ENCODE measurements around the gene TIAM2.
A peak's percentile ranks its signal among the peaks of the same experiment; 100 is the strongest.
"Not testable (repeated sequence)": the region's sequence is repeated elsewhere in the genome, so short reads cannot be mapped to it uniquely, and the experiment has no call there.

TIAM2 gene

DNA sequence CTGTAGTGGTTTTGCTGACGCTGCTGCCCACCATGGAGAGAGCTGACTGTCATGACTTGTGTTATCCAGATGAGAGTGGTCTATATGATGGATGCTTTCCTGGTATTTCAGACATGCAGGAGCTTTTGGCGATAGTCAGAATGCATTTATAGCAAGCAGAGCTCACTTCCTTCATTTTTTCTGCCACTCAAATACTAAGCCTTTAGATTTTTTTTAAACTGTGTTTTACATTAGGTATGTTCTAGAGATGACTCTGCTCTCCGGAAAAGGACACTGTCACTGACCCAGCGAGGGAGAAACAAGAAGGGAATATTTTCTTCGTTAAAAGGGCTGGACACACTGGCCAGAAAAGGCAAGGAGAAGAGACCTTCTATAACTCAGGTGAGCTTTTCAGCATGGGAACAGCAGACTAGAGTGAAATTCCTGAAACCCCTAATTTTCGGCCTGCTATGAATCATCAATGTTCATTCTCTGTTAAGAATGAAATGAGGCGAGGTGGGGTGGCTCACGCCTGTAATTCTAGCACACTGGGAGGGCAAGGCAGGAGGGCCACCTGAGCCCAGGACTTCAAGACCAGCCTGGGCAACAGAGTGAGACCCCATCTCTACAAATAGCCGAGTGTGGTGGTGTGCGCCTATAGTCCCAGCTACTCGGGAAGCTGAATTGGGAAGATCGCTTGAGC, 170.1 kb downstream of the TIAM2 start:
- H3K36me3 Mint-ChIP-seq: no peaks in the 10 kb centered on the region
- H3K4me3 Mint-ChIP-seq: no peak overlapping the region
- no peak overlapping the region for H3K27ac Mint-ChIP-seq
- DNase-seq (no peak), ATAC-seq (replicated peaks) (no peak)
- H3K4me1 Mint-ChIP-seq: peaks cover 6% of the 10 kb centered on the region in 2 donors
- no peaks in the 10 kb centered on the region for H3K27me3 Mint-ChIP-seq
- H3K9me3 Mint-ChIP-seq: peaks cover 3% of the 10 kb centered on the region in 2 donors

DNA sequence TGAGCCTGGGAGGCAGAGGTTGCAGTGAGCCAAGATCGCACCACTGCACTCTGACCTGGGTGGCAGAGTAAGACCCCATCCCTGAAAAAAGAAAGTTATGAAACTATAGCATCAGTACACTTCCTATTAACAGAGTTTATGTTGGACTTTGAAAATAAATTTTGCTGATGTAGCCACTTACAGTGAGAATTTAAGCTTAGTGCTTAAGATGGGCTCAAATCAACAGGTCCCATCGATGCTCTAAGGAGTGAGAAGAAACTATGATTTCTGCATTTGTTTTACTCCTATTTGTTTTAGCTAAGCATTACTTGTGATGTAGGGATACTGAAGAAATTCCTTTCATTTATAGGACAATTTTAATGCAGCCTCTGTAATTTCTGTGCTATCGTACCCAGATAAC, 175.4 kb downstream of the TIAM2 start:
- Mint-ChIP-seq H3K9me3 (no peaks in the 10 kb centered on the region), H3K4me3 (no peak overlapping the region), H3K4me1 (peaks cover 9 to 24% of the 10 kb centered on the region in 2 donors), H3K36me3 (no peaks in the 10 kb centered on the region), H3K27me3 (no peaks in the 10 kb centered on the region), H3K27ac (peak overlapping the region; percentile 73)
- DNase-seq (no peak), ATAC-seq (replicated peaks) (no peak)

DNA sequence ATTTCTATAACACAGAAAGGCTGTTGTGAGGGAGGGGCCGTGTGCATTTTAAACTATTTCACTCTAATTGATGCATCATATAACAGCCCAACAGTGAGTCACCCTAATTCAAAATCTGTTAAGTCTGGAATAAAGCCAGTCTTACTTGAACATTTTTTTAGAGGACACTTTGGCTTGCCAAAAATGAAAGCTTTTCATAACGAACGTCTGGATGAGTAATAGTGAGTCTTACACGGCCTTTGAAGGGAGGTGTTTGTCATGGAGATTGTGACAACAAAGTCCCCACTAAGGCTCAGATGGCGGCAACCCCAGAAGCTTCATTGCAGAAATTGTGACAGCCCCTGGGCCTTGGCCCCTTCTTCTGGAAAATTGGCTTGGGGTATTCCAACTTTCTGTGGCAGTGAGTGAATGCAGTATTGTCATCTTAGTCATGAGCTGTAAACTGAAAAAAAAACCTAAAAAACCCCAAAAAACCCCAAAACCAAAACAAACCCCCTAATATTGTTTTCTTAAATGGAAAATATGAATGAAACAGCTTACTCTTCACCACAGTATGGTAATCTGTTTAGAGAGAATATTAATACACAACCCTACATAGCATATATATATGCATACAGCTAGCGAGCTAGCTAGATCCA, 176.1 kb downstream of the TIAM2 start:
- no peaks in the 10 kb centered on the region for H3K9me3 Mint-ChIP-seq
- no peaks in the 10 kb centered on the region for H3K27me3 Mint-ChIP-seq
- DNase-seq (peak; percentile 74), ATAC-seq (replicated peaks) (peak; percentile 78 to 86)
- H3K4me3 Mint-ChIP-seq: peak overlapping the region; percentile 29 to 34
- H3K36me3 Mint-ChIP-seq: no peaks in the 10 kb centered on the region
- H3K27ac Mint-ChIP-seq: peak overlapping the region; percentile 73
- H3K4me1 Mint-ChIP-seq: peaks cover 9 to 24% of the 10 kb centered on the region in 2 donors

DNA sequence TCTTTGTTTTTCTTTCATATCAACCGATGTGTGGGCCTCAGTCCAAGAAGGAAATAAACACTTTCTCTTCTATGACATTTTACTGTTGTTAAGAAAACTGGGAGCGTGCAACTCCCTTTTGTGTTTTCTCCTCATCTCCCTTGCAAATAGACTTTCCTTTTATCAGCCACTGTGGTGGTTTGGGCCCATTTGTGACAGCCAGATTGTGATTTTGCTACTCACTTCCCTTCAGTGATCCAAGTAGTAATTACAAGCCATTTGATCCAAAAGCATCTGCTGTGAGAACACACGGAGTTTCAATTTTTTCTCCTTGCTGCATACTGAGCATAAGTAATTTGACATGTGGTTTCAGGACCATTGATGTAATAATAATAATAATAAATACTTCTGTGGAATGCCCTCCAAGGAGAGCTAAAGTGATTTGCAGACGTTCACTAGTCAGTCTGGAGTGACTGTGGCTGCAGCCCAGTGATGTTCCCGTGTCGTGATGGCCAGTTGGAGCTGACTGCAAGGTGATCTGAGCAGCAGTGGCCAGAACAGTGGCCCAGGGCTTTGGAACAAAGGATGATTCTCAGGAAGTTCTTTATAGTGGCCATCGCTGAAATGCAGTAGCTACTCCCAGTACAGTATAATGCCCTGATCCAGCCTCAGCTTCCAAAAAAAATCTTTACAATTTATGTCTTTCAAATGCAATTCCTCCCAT, 176.8 kb downstream of the TIAM2 start:
- DNase-seq (no peak), ATAC-seq (replicated peaks) (peak in 1 of 2 donors; percentile 4)
- H3K4me3 Mint-ChIP-seq: peak overlapping the region; percentile 29 to 34
- no peaks in the 10 kb centered on the region for H3K9me3 Mint-ChIP-seq
- H3K36me3 Mint-ChIP-seq: no peaks in the 10 kb centered on the region
- H3K27me3 Mint-ChIP-seq: no peaks in the 10 kb centered on the region
- peaks cover 9 to 24% of the 10 kb centered on the region in 2 donors for H3K4me1 Mint-ChIP-seq
- peak overlapping the region; percentile 73 for H3K27ac Mint-ChIP-seq

DNA sequence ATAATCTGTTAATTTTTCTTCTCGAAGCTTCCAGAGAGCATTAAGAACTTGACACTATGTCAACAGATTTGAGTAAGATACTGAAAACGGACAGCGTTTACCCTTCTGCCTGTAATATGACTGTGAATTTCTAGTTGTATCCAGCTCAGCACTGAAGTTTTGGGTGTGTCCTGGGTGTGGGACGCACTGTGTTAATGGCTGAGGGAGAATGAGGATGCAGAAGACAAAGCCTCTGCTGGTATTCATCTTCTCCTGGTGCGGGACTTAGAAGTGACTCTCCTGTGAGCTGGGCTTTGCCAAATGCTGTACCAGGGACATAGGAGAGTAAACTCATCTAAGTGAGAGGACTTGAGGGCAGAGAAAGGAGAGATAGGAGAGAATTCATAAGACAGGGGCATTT, 178.4 kb downstream of the TIAM2 start:
- no peak for ATAC-seq (replicated peaks)
- Mint-ChIP-seq H3K9me3 (no peaks in the 10 kb centered on the region), H3K27me3 (no peaks in the 10 kb centered on the region), H3K36me3 (no peaks in the 10 kb centered on the region), H3K4me3 (no peak overlapping the region), H3K27ac (no peak overlapping the region), H3K4me1 (peaks cover 9 to 24% of the 10 kb centered on the region in 2 donors)
- DNase-seq: no peak

DNA sequence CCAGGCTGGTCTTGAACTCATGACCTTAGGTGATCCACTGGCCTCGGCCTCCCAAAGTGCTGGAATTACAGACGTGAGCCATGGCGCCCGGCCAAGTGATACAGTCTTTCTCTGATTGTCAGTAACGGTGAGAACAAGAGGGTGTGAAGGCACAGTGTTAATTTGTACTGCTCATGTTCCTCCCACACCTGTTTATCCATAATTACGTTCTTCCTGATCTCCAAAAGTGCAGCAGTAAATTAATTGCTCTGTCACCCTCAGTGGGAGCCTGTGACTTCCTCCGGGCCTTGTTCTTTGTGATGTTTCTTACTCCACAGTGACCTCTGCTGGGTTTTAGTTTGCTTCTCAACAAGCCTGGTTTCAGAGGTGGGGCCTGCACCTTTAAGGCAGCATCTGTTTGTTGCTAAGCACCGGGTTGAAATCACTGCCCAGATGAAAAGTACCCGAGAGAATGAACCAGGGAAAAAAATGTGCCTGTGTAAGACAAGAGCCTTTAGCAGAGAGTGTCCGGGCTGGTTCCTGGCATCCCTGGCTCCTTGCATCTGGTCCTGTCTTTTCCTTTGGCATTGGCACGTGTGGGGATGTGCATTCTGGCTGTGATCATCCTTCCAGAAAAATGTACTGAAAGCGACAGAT, 179.6 kb downstream of the TIAM2 start:
- peak; percentile 65 for DNase-seq
- Mint-ChIP-seq H3K9me3 (no peaks in the 10 kb centered on the region), H3K27ac (peak overlapping the region; percentile 51), H3K36me3 (no peaks in the 10 kb centered on the region), H3K4me3 (no peak overlapping the region), H3K27me3 (no peaks in the 10 kb centered on the region), H3K4me1 (peaks cover 9 to 24% of the 10 kb centered on the region in 2 donors)
- peak; percentile 73 to 88 for ATAC-seq (replicated peaks)

DNA sequence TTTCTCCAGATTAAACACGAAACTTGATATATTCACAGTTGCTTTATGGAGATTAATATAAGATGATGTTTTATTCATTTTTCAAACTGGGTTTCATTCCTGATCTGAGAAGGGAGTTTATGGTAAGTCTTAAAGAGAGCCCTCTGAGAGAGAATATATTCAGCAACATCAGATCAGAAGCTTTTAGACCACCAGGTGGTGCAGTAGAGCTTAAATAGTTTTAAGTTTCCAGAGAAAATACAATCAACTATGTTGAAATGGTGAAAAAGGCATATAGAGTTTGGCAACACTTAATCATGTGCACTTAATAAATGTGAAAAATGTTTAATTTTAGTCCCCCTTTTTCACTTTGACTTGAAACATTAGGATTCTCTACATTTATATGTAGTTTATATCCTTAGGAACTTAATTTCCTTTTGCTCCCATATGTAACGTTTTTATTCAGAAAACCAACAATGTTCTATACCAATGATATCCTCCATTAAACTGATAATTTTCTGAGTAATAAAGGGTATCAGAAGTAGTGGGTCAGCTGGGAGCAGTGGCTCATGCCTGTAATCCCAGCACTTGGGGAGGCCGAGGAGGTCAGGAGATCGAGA, 182.3 kb downstream of the TIAM2 start:
- peak in 1 of 2 donors; percentile 26 for ATAC-seq (replicated peaks)
- Mint-ChIP-seq H3K4me3 (no peak overlapping the region), H3K9me3 (no peaks in the 10 kb centered on the region)

DNA sequence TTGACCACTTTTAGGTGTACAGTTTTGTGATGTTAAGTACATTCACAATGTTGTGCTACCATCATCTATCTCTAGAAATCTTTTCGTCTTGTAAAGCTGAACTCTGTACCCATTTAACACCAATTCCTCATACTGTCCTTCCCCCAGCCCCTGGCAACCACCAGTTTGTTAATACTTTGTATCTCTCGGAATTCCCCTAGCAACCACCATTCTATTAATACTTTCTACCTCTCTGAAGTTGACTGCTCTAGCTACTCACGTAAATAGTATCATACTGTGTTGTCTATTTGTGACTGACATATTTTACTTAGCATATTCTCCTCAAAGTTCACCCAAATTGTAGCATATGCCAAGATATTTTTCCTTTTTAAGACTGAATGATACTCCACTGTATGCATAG, 186.4 kb downstream of the TIAM2 start:
- Mint-ChIP-seq H3K36me3 (no peaks in the 10 kb centered on the region), H3K4me1 (peaks cover 25 to 34% of the 10 kb centered on the region in 2 donors), H3K27me3 (no peaks in the 10 kb centered on the region), H3K27ac (peak overlapping the region; percentile 47), H3K9me3 (no peaks in the 10 kb centered on the region), H3K4me3 (no peak overlapping the region)
- peak; percentile 73 to 81 for ATAC-seq (replicated peaks)
- peak; percentile 20 for DNase-seq

More for the DNA sequence above, 182.3 kb downstream of the TIAM2 start:
- Mint-ChIP-seq H3K4me1 (peaks cover 20 to 26% of the 10 kb centered on the region in 2 donors), H3K27ac (no peak overlapping the region), H3K27me3 (no peaks in the 10 kb centered on the region), H3K36me3 (no peaks in the 10 kb centered on the region)
- DNase-seq: no peak

DNA sequence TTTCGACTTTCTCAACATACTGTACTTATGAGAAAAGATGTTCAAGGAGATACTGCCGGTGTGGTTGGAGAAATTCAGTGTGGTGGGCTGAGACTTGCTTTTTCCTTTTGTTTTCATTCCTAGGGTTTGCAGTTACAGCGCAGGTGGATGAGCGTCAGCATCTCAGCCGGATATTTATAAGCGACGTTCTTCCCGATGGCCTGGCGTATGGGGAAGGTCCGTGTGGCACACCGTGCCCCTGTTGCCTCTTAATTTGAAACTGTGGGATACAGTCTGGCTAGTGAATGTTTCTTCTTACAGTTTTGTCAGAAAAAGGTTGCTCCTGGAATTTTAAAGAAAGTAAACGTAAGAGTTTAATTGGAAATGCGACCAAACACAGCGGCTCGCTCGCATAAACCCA, 187.0 kb downstream of the TIAM2 start:
- ATAC-seq (replicated peaks) (no peak), DNase-seq (no peak)
- Mint-ChIP-seq H3K36me3 (no peaks in the 10 kb centered on the region), H3K27ac (peak overlapping the region; percentile 47), H3K4me1 (peaks cover 25 to 34% of the 10 kb centered on the region in 2 donors), H3K4me3 (no peak overlapping the region), H3K27me3 (no peaks in the 10 kb centered on the region), H3K9me3 (no peaks in the 10 kb centered on the region)

DNA sequence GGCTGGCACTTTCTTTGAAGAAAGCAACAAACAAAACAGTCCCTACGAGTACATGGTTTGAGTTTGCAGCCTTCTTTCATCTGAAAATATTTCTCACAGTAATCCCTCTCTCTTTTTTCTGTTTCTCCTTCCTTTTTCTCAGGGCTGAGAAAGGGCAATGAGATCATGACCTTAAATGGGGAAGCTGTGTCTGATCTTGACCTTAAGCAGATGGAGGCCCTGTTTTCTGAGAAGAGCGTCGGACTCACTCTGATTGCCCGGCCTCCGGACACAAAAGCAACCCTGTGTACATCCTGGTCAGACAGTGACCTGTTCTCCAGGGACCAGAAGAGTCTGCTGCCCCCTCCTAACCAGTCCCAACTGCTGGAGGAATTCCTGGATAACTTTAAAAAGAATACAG, 188.0 kb downstream of the TIAM2 start:
- Mint-ChIP-seq H3K36me3 (no peaks in the 10 kb centered on the region), H3K4me1 (peaks cover 25 to 34% of the 10 kb centered on the region in 2 donors), H3K4me3 (peak overlapping the region; percentile 67 to 71), H3K9me3 (no peaks in the 10 kb centered on the region), H3K27ac (peak overlapping the region; percentile 83), H3K27me3 (no peaks in the 10 kb centered on the region)
- DNase-seq (peak; percentile 11), ATAC-seq (replicated peaks) (peak; percentile 73 to 80)

DNA sequence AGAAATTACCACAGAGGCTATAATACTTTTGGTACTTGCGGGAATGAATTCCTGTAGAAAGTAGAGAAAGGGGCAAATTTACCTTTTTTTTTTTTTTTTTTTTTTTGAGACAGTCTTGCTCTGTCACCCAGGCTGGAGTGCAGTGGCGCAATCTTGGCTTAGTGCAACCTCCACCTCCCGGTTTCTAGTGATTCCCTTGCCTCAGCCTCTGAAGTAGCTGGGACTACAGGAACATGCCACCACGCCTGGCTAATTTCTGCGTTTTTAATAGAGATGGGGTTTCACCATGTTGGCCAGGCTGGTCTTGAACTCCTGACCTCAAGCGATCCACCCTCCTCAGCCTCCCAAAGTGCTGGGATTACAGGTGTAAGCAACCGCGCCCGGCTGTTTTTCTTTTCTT, 189.9 kb downstream of the TIAM2 start:
- ATAC-seq (replicated peaks); H3K36me3 Mint-ChIP-seq; H3K27ac Mint-ChIP-seq; H3K9me3 Mint-ChIP-seq; H3K4me3 Mint-ChIP-seq; H3K27me3 Mint-ChIP-seq; DNase-seq: not testable (repeated sequence)
- peaks cover 25 to 34% of the 10 kb centered on the region in 2 donors for H3K4me1 Mint-ChIP-seq

DNA sequence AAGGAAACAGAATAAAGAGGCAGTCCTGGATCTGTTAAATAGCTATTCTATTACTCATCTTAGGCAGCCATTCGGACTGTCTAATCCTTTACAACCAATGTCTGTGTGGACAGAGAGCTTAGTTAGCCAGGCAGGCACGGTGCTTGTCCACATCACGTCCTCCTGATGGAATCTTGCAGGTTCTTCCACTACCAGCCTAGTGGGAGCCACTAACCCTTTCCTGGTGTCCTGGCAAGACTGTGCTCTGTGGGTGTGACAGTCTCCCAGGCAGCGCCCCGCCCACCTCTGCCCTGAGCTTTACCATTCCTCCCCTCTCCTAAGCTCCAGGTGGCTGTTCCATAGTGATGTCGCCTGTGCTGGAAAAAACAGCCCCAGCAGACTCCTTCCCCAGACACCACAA, 190.4 kb downstream of the TIAM2 start:
- Mint-ChIP-seq H3K4me1 (peaks cover 25 to 34% of the 10 kb centered on the region in 2 donors), H3K27ac (peak overlapping the region; percentile 47), H3K4me3 (no peak overlapping the region), H3K9me3 (no peaks in the 10 kb centered on the region), H3K36me3 (no peaks in the 10 kb centered on the region), H3K27me3 (no peaks in the 10 kb centered on the region)
- no peak for ATAC-seq (replicated peaks)
- DNase-seq: no peak

DNA sequence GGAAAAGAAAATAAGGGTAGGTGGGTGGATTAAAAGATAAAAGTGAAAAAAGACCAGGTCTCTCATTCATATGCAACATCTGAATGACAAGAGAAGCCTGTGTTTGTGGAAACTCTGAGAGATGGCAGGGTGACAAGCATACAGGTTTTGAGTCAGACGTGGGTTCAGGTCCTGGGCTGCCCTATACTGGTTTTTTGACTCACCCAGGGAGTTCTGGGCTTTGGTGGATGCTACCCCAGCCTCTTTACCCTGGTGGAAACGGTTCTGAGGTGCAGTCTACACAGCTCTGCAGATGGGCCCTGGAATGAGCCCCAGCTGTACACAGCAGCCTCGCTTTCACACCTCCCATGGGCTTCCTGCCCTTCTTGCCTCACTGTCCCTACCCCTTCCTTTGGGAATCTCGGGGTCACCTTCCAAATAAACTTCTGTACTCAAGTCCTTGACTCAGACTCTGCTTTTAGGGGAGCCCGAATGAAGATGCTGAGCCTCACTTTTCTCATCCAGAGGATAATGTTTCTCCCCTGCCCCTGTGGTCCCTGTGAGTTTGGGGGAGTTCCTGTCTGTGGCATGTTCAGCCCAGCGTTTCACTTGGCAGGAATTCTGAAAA, 191.0 kb downstream of the TIAM2 start:
- peak overlapping the region; percentile 47 for H3K27ac Mint-ChIP-seq
- peaks cover 21 to 34% of the 10 kb centered on the region in 2 donors for H3K4me1 Mint-ChIP-seq
- peak; percentile 60 to 68 for ATAC-seq (replicated peaks)
- DNase-seq: peak; percentile 9
- H3K4me3 Mint-ChIP-seq: no peak overlapping the region
- no peaks in the 10 kb centered on the region for H3K27me3 Mint-ChIP-seq
- no peaks in the 10 kb centered on the region for H3K36me3 Mint-ChIP-seq
- H3K9me3 Mint-ChIP-seq: no peaks in the 10 kb centered on the region

DNA sequence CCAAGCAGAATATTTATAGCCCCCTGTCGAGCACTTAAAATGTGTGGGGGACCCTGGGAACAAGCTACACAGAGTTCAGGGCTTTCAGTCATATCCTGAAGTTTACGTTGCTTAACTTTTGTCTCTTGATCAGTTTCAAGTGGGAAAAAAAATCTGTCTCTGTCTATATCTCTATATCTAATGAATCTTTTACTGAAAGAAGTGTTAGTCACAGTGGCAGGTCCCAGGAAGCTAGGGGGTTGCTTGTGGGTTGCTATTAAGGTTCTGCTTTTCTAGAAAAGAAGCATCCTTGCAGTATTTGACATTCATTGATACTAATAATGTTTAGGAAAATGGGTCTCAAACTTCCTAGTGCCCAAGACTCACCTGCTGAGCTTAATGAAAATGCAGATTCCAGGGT, 192.0 kb downstream of the TIAM2 start:
- ATAC-seq (replicated peaks): no peak
- Mint-ChIP-seq H3K27ac (no peak overlapping the region), H3K36me3 (no peaks in the 10 kb centered on the region), H3K27me3 (peaks cover 0 to 5% of the 10 kb centered on the region in 2 donors), H3K9me3 (no peaks in the 10 kb centered on the region), H3K4me1 (peaks cover 14 to 25% of the 10 kb centered on the region in 2 donors), H3K4me3 (no peak overlapping the region)
- no peak for DNase-seq
